ENCODE data around the gene LHFPL6. TPM values are rescaled to one million over a fixed set of nuclear protein-coding genes. Genes with fewer than 3 reads are reported as not detected.

LHFPL6 gene
- total RNA-seq, 1 donor from 2014 or later: 31.4 TPM

DNA sequence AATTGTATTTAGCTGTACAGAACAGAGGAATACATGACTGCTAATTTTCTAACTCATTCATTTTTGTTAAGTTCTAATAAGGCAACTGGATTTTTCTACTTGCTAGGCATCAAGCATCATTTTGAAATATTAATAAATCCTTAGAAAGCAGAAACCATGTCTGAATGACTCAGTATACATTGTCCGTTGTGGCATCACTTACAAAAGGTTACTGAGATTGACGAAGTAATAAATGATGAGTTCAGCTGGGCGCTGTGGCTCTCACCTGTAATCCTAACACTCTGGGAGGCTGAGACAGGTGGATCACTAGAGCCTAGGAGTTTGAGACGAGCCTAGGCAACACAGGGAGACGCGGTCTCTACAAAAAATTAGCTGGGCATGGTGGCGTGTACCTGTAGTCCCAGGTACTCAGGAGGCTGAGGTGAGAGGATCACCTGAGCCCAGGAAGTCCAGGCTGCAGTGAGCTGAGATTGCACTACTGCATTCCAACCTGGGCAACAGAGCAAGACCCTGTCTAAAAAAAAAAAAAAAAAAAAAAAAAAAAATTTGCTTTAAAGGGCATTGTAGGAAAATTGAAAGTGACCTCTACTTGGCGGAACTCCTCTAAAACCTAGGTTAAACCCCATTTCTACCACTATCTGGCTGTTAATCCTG lies 36.6 kb downstream of the LHFPL6 start:
- Histone ChIP-seq H2AFZ (ENCODE audit: low read depth, low read length) (no peak overlapping the region), H3K36me3 (ENCODE audit: insufficient read depth, low read length) (no peaks in the 10 kb centered on the region), H3K9ac (ENCODE audit: low read length) (peak overlapping the region; percentile 69), H3K4me3 (ENCODE audit: insufficient read depth, low read depth, low read length) (no peak overlapping the region), H3K4me2 (ENCODE audit: low read length) (peak overlapping the region; percentile 80), H3K79me2 (ENCODE audit: insufficient read depth, low read length) (peaks cover 18% of the 10 kb centered on the region), H3K4me1 (ENCODE audit: insufficient read depth, low read length) (peaks cover 27% of the 10 kb centered on the region), H4K20me1 (ENCODE audit: insufficient read depth, low read length) (no peaks in the 10 kb centered on the region), H3K27me3 (ENCODE audit: insufficient read depth, low read length) (no peaks in the 10 kb centered on the region), H3K27ac (ENCODE audit: low read depth, low read length) (peak overlapping the region; percentile 84), H3K9me3 (ENCODE audit: insufficient read depth, low read depth, low read length) (no peaks in the 10 kb centered on the region)
- peak overlapping the region; percentile 96 for H3K27ac Mint-ChIP-seq (ENCODE audit: unreplicated experiment)
- H3K4me1 Mint-ChIP-seq (ENCODE audit: low read depth, unreplicated experiment): peaks cover 38% of the 10 kb centered on the region
- no peaks in the 10 kb centered on the region for H3K27me3 Mint-ChIP-seq (ENCODE audit: low read depth, unreplicated experiment)
- DNase-seq (ENCODE audit: low read depth) (no peak), FAIRE-seq (peak; percentile 41)
- H3K4me3 Mint-ChIP-seq (ENCODE audit: unreplicated experiment): peak overlapping the region; percentile 61
- H3K9me3 Mint-ChIP-seq (ENCODE audit: unreplicated experiment): no peaks in the 10 kb centered on the region
- H3K36me3 Mint-ChIP-seq (ENCODE audit: low read depth, unreplicated experiment): no peaks in the 10 kb centered on the region
- TF ChIP-seq EZH2 (IDR thresholded peaks at IDR 0.05; ENCODE audit: insufficient read depth, low read length): no peak
- TF ChIP-seq, protein P1, sequence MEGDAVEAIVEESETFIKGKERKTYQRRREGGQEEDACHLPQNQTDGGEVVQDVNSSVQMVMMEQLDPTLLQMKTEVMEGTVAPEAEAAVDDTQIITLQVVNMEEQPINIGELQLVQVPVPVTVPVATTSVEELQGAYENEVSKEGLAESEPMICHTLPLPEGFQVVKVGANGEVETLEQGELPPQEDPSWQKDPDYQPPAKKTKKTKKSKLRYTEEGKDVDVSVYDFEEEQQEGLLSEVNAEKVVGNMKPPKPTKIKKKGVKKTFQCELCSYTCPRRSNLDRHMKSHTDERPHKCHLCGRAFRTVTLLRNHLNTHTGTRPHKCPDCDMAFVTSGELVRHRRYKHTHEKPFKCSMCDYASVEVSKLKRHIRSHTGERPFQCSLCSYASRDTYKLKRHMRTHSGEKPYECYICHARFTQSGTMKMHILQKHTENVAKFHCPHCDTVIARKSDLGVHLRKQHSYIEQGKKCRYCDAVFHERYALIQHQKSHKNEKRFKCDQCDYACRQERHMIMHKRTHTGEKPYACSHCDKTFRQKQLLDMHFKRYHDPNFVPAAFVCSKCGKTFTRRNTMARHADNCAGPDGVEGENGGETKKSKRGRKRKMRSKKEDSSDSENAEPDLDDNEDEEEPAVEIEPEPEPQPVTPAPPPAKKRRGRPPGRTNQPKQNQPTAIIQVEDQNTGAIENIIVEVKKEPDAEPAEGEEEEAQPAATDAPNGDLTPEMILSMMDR (IDR thresholded peaks at IDR 0.05; ENCODE audit: insufficient read depth, low read depth, low read length): no peak

- DNase-seq (ENCODE audit: low read depth): peak; percentile 97
- Histone ChIP-seq H3K27me3 (ENCODE audit: insufficient read depth, low read length) (no peaks in the 10 kb centered on the region), H3K9ac (ENCODE audit: low read length) (peak overlapping the region; percentile 69), H3K27ac (ENCODE audit: low read depth, low read length) (peak overlapping the region; percentile 84), H4K20me1 (ENCODE audit: insufficient read depth, low read length) (no peaks in the 10 kb centered on the region), H3K36me3 (ENCODE audit: insufficient read depth, low read length) (no peaks in the 10 kb centered on the region), H3K4me2 (ENCODE audit: low read length) (peak overlapping the region; percentile 80), H2AFZ (ENCODE audit: low read depth, low read length) (no peak overlapping the region), H3K4me3 (ENCODE audit: insufficient read depth, low read depth, low read length) (peak overlapping the region; percentile 43), H3K4me1 (ENCODE audit: insufficient read depth, low read length) (peaks cover 27% of the 10 kb centered on the region), H3K79me2 (ENCODE audit: insufficient read depth, low read length) (peaks cover 23% of the 10 kb centered on the region), H3K9me3 (ENCODE audit: insufficient read depth, low read depth, low read length) (no peaks in the 10 kb centered on the region)
- Mint-ChIP-seq H3K4me3 (ENCODE audit: unreplicated experiment) (peak overlapping the region; percentile 61), H3K9me3 (ENCODE audit: unreplicated experiment) (no peaks in the 10 kb centered on the region), H3K4me1 (ENCODE audit: low read depth, unreplicated experiment) (peaks cover 38% of the 10 kb centered on the region), H3K27me3 (ENCODE audit: low read depth, unreplicated experiment) (no peaks in the 10 kb centered on the region), H3K36me3 (ENCODE audit: low read depth, unreplicated experiment) (no peaks in the 10 kb centered on the region), H3K27ac (ENCODE audit: unreplicated experiment) (peak overlapping the region; percentile 96)
- TF ChIP-seq, protein P1 (IDR thresholded peaks at IDR 0.05; ENCODE audit: insufficient read depth, low read depth, low read length): no peak
- no peak for TF ChIP-seq EZH2 (IDR thresholded peaks at IDR 0.05; ENCODE audit: insufficient read depth, low read length)
- peak; percentile 87 for FAIRE-seq
Measured at GRCh38 chr13:39565036-39565949, 37.7 kb downstream of the LHFPL6 start.

Measured in astrocyte (in vitro differentiated cells and primary cell).